ENCODE measurements around the gene HIRA.

HIRA gene

DNA sequence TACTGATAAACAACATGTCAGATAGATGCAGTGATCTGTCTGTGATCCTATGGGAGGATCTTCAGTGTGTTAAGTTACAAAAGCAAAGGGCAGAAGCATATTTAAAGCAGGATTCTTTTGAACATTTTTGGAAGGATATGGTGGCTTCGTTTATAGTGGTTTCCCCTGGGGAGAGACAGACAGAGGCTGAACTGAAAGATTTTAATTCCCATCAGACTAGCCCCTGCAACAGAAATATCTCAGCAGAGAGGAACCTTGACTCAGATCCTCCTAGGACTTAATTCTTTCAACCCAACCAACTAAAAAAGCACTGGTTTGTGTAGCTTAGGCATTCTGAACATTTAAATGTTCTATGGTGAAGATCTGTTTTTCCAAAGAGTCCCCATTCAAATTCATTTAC, 145.7 kb downstream of the HIRA start:
- H3K4me1 Mint-ChIP-seq (ENCODE audit: low read depth) = peaks cover 15% of the 10 kb centered on the region
- H3K4me3 Mint-ChIP-seq = no peak overlapping the region
- H3K27me3 Mint-ChIP-seq = peaks cover 24% of the 10 kb centered on the region
- no peak overlapping the region for H3K27ac Mint-ChIP-seq
- no peak for DNase-seq
- no peaks in the 10 kb centered on the region for H3K36me3 Mint-ChIP-seq (ENCODE audit: low read depth)
- no peaks in the 10 kb centered on the region for H3K9me3 Mint-ChIP-seq
